Left lung (tissue), 10 donors: ENCODE data around the gene PRR5. TPM values are rescaled to one million over a fixed set of nuclear protein-coding genes. Genes with fewer than 3 reads are reported as not detected.

Experiments
- ATAC-seq: fragments of 200-7000 bp; cut with Tn5 transposase; one replicate; pipeline ENCODE4 v1.9.1; 2020; ENCODE audit warnings: moderate library complexity
- DNase-seq, 4 donors: peaks; one replicate each; pipeline ENCODE4 v3.0.0-alpha.2; 2013 to 2020
- H3K27ac ChIP-seq, 2 donors: fragments of 200-600 bp; sonication (generic) in 1 of 2; one replicate each; pipeline versions ENCODE4 v1.5.0 to v1.8.0; 2020 to 2021
- H3K27me3 ChIP-seq, 2 donors: fragments of 200-600 bp; sonication (generic) in 1 of 2; one replicate each; pipeline versions ENCODE4 v1.5.0 to v1.8.0; 2020 to 2021
- H3K36me3 ChIP-seq, 2 donors: fragments of 200-600 bp; sonication (generic) in 1 of 2; one replicate each; pipeline versions ENCODE4 v1.5.0 to v1.8.0; 2020 to 2021
- H3K4me1 ChIP-seq, 2 donors: fragments of 200-600 bp; one replicate each; pipeline ENCODE4 v1.8.0; 2021
- H3K4me3 ChIP-seq, 2 donors: fragments of 200-600 bp; sonication (generic) in 1 of 2; one replicate each; pipeline versions ENCODE4 v1.5.0 to v1.8.0; 2020 to 2021; ENCODE audit warnings: mild to moderate bottlenecking in 1 of 2
- H3K9me3 ChIP-seq, 2 donors: fragments of 200-600 bp; sonication (generic) in 1 of 2; one replicate each; pipeline versions ENCODE4 v1.5.0 to v1.8.0; 2020 to 2021
- intact Hi-C, 2 donors: fragments of 100-400 bp; cut with DNase I; formaldehyde crosslinking; loops; one replicate each; pipeline versions ENCODE4 v1.11.2 to v1.14.2; 2022
- polyA plus RNA-seq, 6 donors: library from polyadenylated mRNA; unstranded; fragments of 120-200 nt; gene quantifications; one replicate each; pipeline ENCODE4 v1.2.1, GENCODE V29; 2013; ENCODE audit not compliant: insufficient read length in 6 of 6
- total RNA-seq, 2 donors: library from RNA; stranded (reverse); fragmentation: NEBNext Ultra II Directional; extraction: Animal tissue kit (Norgen Biotek cat#: 25700); gene quantifications; one replicate each; pipeline ENCODE4 v1.2.1, GENCODE V29; 2021
- TF ChIP-seq, protein P1 (sequence below), 2 donors: fragments of 200-600 bp; sonication (generic) in 1 of 2; IDR thresholded peaks; one replicate each; pipeline versions ENCODE4 v1.5.0 to v1.8.0; 2021; ENCODE audit warnings: antibody characterized with exemption in 2 of 2
- donor health status: DM: no; HTN: yes; CAD: no.
- donor health status: DM: no; HTN: no; CAD: no.

PRR5 gene
- total and polyA plus RNA-seq, 8 donors: 7.1 to 24.6 (median 20.0) TPM

DNA sequence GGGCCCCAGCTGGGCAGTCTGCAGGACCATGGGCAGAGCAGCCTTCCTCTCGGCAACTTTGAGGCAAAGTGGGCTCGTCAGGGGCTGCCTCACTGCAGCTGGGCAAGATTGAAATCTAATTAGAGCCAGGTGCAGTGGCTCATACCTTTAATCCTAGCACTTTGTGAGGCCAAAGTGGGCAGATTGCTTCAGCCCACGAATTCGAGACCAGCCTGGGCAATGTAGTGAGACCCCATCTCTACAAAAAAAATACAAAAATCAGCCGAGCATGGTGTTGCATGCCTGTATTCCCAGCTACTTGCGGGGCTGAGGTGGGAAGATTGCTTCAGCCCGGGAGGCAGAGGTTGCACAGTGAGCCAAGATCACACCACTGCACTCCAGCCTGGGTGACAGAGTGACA, 84.6 kb downstream of the PRR5 start:
- no peak overlapping the region for H3K4me3 ChIP-seq
- intact Hi-C loops: no loop called here
- H3K27me3 ChIP-seq: peaks cover 0 to 21% of the 10 kb centered on the region in 2 donors

More for the DNA sequence above, 84.6 kb downstream of the PRR5 start:
- H3K27ac ChIP-seq: no peak overlapping the region
- no peak for ATAC-seq
- no peak for DNase-seq
- H3K4me1 ChIP-seq: no peaks in the 10 kb centered on the region
- TF ChIP-seq, protein P1, sequence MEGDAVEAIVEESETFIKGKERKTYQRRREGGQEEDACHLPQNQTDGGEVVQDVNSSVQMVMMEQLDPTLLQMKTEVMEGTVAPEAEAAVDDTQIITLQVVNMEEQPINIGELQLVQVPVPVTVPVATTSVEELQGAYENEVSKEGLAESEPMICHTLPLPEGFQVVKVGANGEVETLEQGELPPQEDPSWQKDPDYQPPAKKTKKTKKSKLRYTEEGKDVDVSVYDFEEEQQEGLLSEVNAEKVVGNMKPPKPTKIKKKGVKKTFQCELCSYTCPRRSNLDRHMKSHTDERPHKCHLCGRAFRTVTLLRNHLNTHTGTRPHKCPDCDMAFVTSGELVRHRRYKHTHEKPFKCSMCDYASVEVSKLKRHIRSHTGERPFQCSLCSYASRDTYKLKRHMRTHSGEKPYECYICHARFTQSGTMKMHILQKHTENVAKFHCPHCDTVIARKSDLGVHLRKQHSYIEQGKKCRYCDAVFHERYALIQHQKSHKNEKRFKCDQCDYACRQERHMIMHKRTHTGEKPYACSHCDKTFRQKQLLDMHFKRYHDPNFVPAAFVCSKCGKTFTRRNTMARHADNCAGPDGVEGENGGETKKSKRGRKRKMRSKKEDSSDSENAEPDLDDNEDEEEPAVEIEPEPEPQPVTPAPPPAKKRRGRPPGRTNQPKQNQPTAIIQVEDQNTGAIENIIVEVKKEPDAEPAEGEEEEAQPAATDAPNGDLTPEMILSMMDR (IDR thresholded peaks at IDR 0.05): no peak
- no peaks in the 10 kb centered on the region for H3K9me3 ChIP-seq
- no peaks in the 10 kb centered on the region for H3K36me3 ChIP-seq

Other genes with a start within 250 kb of the PRR5 start
- gene RTL6, start 204.0 kb upstream of the PRR5 start, total RNA-seq: 10 to 100 TPM; 20.3 to 20.5 TPM
- gene RTL6, start 204.0 kb upstream of the PRR5 start, polyA plus RNA-seq: 10 to 100 TPM; 29.0 to 44.4 (median 37.1) TPM
- 10 to 100 TPM; 18.3 to 23.4 TPM for gene ARHGAP8, start 50.4 kb downstream of the PRR5 start, total RNA-seq
- 10 to 100 TPM; 22.5 to 47.0 (median 39.1) TPM for gene ARHGAP8, start 50.4 kb downstream of the PRR5 start, polyA plus RNA-seq